ENCODE results near the gene MRPS7. TPM values are rescaled to one million over a fixed set of nuclear protein-coding genes. Genes with fewer than 3 reads are reported as not detected.

The MRPS7 gene
- total RNA-seq, 4 donors from 2014 or later = 68.5 to 118 (median 82.6) TPM

GRCh38 chr17:75244133-75244866 is 17.4 kb upstream of the MRPS7 start:
- no peak for TF ChIP-seq POLR2A (IDR thresholded peaks at IDR 0.05)
- no peak for TF ChIP-seq CTCF (IDR thresholded peaks at IDR 0.05 in 4 of 5, conservative IDR thresholded peaks at IDR 0.05 in 1 of 5)
- no peak for ATAC-seq

GRCh38 chr17:75245011-75245410 is 16.7 kb upstream of the MRPS7 start:
- Histone ChIP-seq H3K27ac (peak overlapping the region in 1 of 4 donors; percentile 51), H3K4me3 (no peak overlapping the region), H3K9me3 (no peaks in the 10 kb centered on the region), H3K27me3 (no peaks in the 10 kb centered on the region), H3K36me3 (peaks cover 0 to 63% of the 10 kb centered on the region in 2 donors), H3K4me1 (peaks cover 21 to 22% of the 10 kb centered on the region in 2 donors)
- in situ Hi-C loops (cut with MboI; ENCODE audit: low sequenced_read_pairs in 4 of 4) = no loop called here
- intact Hi-C loops (cut with DNase I; ENCODE audit: low total_unique reads) = no loop called here
- ATAC-seq (no peak), DNase-seq (no peak)
- no peak for TF ChIP-seq POLR2A (IDR thresholded peaks at IDR 0.05)
- no peak for TF ChIP-seq CTCF (IDR thresholded peaks at IDR 0.05 in 4 of 5, conservative IDR thresholded peaks at IDR 0.05 in 1 of 5)

More at GRCh38 chr17:75244133-75244866, 17.4 kb upstream of the MRPS7 start:
- Histone ChIP-seq H3K9me3 (no peaks in the 10 kb centered on the region), H3K27ac (peak overlapping the region in 2 of 4 donors; percentile 21 to 51), H3K4me3 (no peak overlapping the region), H3K4me1 (peaks cover 14 to 15% of the 10 kb centered on the region in 2 donors), H3K36me3 (peaks cover 0 to 70% of the 10 kb centered on the region in 2 donors), H3K27me3 (no peaks in the 10 kb centered on the region)
- DNase-seq = no peak
- in situ Hi-C loops (cut with MboI; ENCODE audit: low sequenced_read_pairs in 4 of 4) (no loop called here), intact Hi-C loops (cut with DNase I; ENCODE audit: low total_unique reads) (no loop called here)

- Histone ChIP-seq H3K4me1 (peaks cover 27 to 28% of the 10 kb centered on the region in 2 donors), H3K27ac (no peak overlapping the region), H3K4me3 (no peak overlapping the region), H3K9me3 (no peaks in the 10 kb centered on the region), H3K36me3 (peaks cover 0 to 49% of the 10 kb centered on the region in 2 donors), H3K27me3 (no peaks in the 10 kb centered on the region)
- TF ChIP-seq CTCF (IDR thresholded peaks at IDR 0.05 in 4 of 5, conservative IDR thresholded peaks at IDR 0.05 in 1 of 5) (no peak), POLR2A (IDR thresholded peaks at IDR 0.05) (no peak)
- no peak for ATAC-seq
- in situ Hi-C loops (cut with MboI; ENCODE audit: low sequenced_read_pairs in 4 of 4) (no loop called here), intact Hi-C loops (cut with DNase I; ENCODE audit: low total_unique reads) (no loop called here)
- no peak for DNase-seq
These were observed 15.3 kb upstream of the MRPS7 start for GRCh38 chr17:75246404-75246803.

GRCh38 chr17:75249564-75249963 is 12.1 kb upstream of the MRPS7 start:
- Histone ChIP-seq H3K27me3 (no peaks in the 10 kb centered on the region), H3K4me3 (peak overlapping the region in 1 of 4 donors; percentile 10), H3K36me3 (peaks cover 0 to 20% of the 10 kb centered on the region in 2 donors), H3K4me1 (peaks cover 18 to 20% of the 10 kb centered on the region in 2 donors), H3K9me3 (no peaks in the 10 kb centered on the region), H3K27ac (peak overlapping the region; percentile 46 to 59 (median 50))
- no peak for TF ChIP-seq POLR2A (IDR thresholded peaks at IDR 0.05)
- no peak for TF ChIP-seq CTCF (IDR thresholded peaks at IDR 0.05 in 4 of 5, conservative IDR thresholded peaks at IDR 0.05 in 1 of 5)
- ATAC-seq = no peak
- intact Hi-C loops (cut with DNase I; ENCODE audit: low total_unique reads) = no loop called here
- in situ Hi-C loops (cut with MboI; ENCODE audit: low sequenced_read_pairs in 4 of 4) = no loop called here
- no peak for DNase-seq
